Esophagus squamous epithelium (tissue), 4 donors: ENCODE results near the gene ANK3.

ENCODE experiments used
- CTCF ChIP-seq, 6 experiments: fragments of 450-650 bp in 4 of 6; fragments of 200-600 bp in 2 of 6; sonication (generic) in 2 of 6; IDR thresholded peaks; one replicate each; pipeline ENCODE4 v1.5.1; 2016 to 2019; ENCODE audit warnings: antibody characterized with exemption in 6 of 6, mild to moderate bottlenecking in 4 of 6, moderate library complexity in 4 of 6
- POLR2A ChIP-seq, 4 donors: fragments of 450-650 bp; IDR thresholded peaks; one replicate each; pipeline ENCODE4 v1.6.1; 2017; ENCODE audit warnings: antibody characterized with exemption in 4 of 4, mild to moderate bottlenecking in 4 of 4, moderate library complexity in 3 of 4

- TF ChIP-seq CTCF (IDR thresholded peaks at IDR 0.05) (no peak), POLR2A (IDR thresholded peaks at IDR 0.05) (no peak)
Measured at GRCh38 chr10:60148266-60148840, 241.3 kb downstream of the ANK3 start.
